Glomerular visceral epithelial cell (primary cell): ENCODE measurements around the gene DNAJC30.
"Not testable (repeated sequence)": the region's sequence is repeated elsewhere in the genome, so short reads cannot be mapped to it uniquely, and the experiment has no call there.

Source experiments
- DNase-seq: peaks from one replicate; pipeline ENCODE4 v3.0.0-alpha.2; 2016; ENCODE audit errors: extremely low spot score

DNAJC30 gene

DNA sequence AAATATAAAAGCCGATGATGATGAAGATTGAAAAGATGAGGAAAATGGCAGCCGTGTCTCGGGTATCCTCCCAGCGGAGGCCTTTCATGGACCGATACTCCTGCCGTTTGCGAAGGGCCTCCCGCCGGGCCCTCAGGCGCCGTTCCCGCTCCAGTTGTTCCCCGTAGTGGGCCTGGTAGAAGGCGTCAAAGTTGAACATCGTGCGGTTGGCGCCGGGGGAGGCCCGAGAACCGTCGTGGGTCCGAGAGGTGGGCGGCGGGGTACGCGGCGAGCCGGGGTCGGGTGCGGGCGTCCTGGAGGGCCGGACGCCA is 553 bp downstream of the DNAJC30 start:
- no peak for DNase-seq

- peak; percentile 22 for DNase-seq
Observed at GRCh38 chr7:73681031-73681430, 2.2 kb downstream of the DNAJC30 start.

DNA sequence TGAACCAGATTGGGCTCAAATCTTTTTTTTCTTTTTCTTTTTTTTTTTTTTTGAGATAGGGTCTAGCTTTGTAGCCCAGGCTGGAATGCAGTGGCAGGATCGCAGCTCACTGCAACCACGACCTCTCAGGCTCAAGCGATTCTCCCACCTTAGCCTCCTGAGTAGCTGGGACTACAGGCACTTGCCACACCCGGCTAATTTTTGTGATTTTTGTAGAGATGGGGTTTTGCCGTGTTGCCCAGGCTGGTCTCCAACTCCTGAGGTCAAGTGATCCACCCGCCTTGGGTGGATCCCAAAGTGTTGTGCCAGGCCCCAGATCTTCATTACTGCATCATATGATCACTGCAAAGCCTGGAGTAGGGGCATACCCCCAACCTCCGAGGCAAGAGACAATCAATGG is 2.8 kb downstream of the DNAJC30 start:
- no peak for DNase-seq

DNA sequence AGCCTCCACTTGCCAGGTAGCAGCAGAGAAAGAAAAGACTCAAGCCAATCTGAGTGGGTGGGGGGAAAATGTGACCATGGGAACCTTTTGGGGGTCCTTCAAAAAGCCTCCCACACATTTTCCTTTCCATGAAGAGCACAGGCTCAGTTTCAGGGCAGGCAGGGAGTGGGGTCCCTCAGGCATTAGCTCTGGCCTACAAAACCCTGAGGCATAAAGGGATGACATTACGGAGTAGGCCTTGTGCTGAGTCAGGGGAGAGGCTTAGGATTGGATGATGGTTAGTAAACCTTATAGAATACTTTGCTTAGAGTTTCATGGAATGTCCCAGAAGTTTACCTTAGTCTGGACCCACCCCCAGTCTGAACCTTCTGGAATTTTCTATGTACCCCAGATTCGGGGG is 3.5 kb downstream of the DNAJC30 start:
- no peak for DNase-seq

- no peak for DNase-seq
Observed at GRCh38 chr7:73678862-73679261, 4.4 kb downstream of the DNAJC30 start.

- DNase-seq: not testable (repeated sequence)
Observed at GRCh38 chr7:73676062-73676461, 7.2 kb downstream of the DNAJC30 start.

DNA sequence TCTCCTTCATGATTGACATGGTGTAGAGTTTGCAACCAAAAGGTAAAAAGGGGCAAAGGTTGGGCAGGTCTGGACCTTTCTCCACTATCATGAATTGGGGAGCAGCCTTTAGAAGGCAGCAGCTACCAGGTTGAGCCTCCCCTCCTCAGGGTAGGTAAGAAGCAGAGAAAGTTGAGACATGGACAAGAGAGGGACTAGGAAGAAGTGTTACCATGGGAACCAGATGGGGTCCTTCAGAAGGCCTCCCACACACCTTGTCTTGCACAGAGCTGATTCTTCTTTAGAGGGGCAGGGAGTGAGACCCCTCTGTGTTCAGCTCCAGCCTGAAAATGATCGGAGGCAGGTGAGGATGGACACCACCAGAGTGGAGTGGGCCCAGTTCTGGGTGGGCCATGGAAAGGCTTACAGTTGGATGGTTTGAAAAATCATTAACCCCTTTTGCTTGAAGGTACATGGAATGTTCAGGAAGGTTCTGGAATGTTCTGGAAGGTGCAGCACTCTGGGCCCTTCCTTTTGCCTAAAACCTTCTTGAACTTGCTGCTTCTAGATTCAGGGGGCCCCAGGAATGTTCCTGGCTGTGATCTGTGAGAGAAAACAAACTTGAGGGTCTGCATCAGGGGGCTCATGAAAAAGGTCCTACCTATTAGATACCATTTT is 8.7 kb downstream of the DNAJC30 start:
- DNase-seq: no peak

DNA sequence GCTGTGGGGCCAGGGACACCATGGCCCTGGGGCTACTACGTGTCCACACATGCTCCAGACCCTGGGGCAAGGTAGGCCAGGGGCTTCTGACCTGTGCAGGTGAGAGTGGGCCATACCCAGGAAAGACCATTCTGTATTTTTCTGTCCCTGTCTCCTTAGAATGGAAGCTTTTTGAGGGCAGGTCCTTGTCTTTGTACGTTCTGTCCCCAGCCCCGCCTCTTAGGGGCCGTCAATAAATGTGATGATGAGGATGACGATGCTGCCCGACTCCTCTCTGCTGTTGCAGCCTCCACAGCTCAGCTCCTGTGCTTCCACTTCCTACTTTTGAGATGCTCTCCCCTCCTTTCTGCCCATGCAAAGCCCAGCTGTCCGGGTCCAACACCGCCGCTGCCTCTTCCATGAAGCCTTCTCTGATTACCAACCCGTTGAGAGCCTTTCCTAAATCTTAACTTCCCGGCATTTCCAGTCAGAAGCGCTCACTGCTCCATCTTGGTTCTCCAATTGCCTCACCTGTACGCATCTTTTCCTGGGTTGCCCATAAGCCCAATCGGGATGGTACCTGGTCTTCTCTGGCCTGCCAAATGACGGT is 11.3 kb downstream of the DNAJC30 start:
- no peak for DNase-seq

- DNase-seq: no peak
Observed at GRCh38 chr7:73671322-73671661, 12.0 kb downstream of the DNAJC30 start.

- DNase-seq: no peak
Observed at GRCh38 chr7:73669858-73670385, 13.3 kb downstream of the DNAJC30 start.

DNA sequence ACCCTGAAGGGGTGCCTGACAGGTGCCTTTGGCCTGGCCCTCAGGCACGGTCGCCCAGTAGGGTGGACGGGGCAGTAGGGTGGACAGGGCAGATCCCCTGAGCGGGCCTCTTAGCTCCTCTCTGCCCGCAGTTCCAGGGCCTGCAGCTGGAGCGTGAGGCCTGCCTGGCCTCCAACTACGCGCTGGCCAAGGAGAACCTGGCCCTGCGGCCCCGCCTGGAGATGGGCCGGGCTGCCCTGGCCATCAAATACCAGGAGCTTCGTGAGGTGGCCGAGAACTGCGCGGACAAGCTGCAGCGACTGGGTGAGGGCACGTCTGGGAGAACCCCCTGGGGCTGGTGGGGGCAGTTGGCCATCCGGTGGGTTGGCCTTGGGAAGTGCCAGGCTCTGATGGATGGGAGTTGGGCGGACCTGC is 14.0 kb downstream of the DNAJC30 start:
- no peak for DNase-seq

DNA sequence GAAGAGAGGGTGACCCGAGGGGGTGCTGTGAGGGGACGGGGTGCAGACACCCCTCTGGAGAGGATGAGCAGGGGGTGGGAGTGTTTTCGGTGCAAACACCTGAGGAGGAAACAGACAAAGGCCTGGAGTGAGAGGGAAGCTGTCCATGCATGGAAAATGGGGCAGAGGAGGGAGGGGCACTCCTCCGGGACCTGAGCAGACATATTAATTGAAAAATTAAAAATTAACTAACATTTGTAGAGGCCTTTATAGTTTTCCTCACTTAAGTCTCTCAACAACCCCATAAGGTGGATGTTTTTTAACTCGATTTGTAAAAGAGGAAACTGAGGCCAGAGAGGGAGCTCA is 14.4 kb downstream of the DNAJC30 start:
- no peak for DNase-seq

- DNase-seq: no peak
Observed at GRCh38 chr7:73668103-73668885, 15.0 kb downstream of the DNAJC30 start.

- peak; percentile 89 for DNase-seq
Observed at GRCh38 chr7:73667344-73668102, 15.7 kb downstream of the DNAJC30 start, which contains the start of gene VPS37D. TSS of gene VPS37D (plus strand) at chr7:73667831. CDS start at chr7:73667959, 128 bp downstream.

DNA sequence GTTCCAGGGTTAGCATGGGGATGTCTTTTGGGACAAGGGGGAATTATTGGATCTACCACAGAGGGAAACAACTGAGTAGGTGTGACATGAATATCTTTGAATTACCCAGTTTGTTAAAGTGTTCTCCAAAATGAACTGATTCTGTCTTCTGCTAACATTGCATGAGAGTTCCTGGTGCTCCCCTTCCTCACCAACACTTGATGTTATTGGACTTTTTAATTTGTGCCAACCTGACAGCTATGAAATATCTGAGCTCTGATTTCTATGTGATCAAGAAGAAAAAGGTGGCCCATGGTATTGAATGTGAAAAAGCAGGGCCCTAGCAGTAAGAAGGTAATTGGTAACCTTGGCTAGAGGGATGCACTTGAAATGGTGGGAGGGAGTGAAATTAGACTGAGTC is 20.2 kb downstream of the DNAJC30 start:
- no peak for DNase-seq

GRCh38 chr7:73660594-73660993 is 22.7 kb downstream of the DNAJC30 start:
- not testable (repeated sequence) for DNase-seq

- no peak for DNase-seq
Observed at GRCh38 chr7:73659983-73660382, 23.3 kb downstream of the DNAJC30 start.

DNA sequence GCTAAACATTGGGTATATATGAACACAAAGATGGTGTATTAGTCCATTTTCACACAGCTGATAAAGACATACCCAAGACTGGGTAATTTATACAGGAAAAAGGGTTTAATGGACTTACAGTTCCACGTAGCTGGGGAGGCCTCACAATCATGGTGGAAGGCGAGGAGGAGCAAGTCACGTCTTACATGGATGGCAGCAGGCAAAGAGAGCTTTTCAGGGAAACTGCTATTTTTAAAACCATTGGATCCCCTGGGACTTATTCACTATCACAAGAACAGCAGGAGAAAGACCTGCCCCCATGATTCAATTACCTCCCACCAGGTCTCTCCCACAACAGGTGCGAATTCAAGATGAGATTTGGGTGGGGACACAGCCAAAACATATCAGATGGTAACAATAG is 27.9 kb downstream of the DNAJC30 start:
- DNase-seq: not testable (repeated sequence)

DNA sequence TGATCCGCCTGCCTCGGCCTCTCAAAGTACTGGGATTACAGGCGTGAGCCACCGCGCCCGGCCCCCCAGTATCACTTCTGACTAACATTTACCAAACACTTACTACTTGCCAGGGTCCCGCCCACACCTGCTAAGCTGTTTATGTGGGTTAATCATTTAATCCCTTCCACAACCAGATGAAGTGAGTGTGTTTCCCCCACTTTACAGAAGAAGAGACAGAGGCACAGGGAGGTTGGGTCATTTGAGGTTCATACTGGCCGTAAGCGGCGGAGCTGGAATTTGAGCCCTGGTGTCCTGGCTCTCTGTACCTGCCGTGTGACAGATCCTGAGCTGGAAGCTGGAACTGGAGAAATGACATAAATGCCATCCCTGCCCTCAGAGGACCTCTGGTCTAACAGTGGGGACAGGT is 30.7 kb downstream of the DNAJC30 start:
- DNase-seq: peak; percentile 32

GRCh38 chr7:73650524-73650923 is 32.7 kb downstream of the DNAJC30 start:
- no peak for DNase-seq

DNA sequence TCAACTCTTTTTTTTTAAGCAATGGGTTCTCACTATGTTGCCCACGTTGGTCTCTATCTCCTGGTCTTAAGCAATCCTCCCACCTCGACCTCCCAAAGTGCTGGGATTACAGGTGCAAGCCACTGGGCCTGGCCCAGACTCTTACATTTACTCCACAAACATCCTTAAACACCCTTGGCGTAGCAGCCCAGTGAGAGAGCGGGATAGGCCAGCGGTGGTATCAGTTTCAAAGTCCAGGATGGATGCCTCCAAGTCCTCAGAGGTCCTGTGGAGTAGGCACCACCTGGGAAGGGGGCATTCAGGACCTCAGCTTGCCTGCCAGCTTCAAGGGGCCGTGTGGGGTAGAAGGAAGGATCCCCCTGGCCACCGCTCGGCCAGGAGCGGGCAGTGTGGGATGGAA is 33.7 kb downstream of the DNAJC30 start:
- no peak for DNase-seq

DNA sequence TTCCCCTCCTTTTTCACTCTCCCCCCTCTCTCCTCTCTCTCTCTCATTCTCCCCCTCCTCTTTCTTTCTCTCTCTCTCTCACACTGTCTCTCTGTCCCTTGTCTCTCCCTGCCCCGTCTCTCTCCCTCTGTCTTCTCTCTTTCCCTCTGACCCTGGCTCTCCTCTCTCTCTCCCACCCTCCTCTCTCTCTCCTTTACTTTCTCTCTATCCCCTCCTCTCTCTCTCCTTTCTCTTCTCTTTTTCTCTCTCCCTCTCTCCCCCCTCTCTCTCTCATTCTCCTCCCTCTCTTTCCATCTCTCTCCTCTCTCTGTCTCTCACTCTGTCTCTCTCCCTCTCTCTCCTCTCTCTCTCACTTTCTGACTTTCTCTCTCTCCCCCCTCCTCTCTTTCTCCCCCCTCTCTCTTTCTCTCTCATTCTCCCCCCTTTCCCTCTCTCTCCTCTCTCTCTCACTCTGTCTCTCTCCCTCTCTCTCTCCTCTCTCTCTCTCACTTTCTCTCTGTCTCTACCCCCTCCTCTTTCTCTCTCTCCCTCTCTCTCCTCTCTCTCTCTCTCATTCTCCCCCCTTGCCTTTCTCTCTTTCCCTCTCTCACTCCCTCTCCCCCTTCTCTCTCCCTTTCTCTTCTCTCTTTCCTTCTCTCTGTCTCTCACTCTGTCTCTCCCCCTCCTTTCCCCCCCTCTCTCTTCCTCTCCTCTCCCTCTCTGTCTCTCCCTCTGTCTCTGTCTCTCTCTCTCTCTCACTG is 34.5 kb downstream of the DNAJC30 start:
- no peak for DNase-seq
